ENCODE data around the gene TCERG1.

TCERG1 gene

DNA sequence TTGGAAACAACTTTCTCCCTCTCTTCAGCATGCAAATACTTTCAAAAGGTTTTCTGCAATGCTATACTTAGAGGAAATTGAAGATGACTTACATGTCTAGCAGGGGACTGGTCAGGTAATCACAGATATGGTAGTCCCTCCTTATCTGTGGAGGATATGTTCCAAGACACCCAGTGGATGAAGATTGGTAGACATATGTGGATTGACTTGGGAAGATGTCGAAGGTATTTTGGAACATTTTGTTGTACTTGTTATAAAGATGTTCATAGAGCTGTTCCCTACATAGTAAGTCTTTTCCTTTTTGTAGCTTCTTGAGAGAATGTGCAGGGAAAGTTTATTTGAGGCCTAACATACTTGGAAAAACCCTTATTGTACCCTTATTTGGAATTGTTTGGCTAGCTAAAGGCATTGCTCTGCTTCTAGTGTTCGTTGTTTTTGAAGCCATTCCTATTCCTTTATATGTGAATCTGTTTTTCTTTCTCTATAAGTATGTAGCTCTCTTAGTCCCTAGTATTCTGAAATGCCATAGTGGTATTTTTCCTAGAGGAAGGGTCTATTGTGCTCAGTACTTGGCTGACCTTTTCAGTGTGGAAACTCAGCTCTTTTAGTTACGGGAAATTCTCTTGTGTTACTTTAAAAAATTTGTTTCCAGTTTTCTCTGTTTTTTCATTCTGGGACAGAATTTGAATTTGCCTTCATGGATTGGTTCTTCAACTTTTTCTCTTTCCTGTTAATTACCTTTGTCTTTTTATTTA, 43.1 kb downstream of the TCERG1 start:
- no peak overlapping the region for H3K4me3 ChIP-seq
- no peak for DNase-seq (ENCODE audit: low spot score)
- TF ChIP-seq, protein P1, sequence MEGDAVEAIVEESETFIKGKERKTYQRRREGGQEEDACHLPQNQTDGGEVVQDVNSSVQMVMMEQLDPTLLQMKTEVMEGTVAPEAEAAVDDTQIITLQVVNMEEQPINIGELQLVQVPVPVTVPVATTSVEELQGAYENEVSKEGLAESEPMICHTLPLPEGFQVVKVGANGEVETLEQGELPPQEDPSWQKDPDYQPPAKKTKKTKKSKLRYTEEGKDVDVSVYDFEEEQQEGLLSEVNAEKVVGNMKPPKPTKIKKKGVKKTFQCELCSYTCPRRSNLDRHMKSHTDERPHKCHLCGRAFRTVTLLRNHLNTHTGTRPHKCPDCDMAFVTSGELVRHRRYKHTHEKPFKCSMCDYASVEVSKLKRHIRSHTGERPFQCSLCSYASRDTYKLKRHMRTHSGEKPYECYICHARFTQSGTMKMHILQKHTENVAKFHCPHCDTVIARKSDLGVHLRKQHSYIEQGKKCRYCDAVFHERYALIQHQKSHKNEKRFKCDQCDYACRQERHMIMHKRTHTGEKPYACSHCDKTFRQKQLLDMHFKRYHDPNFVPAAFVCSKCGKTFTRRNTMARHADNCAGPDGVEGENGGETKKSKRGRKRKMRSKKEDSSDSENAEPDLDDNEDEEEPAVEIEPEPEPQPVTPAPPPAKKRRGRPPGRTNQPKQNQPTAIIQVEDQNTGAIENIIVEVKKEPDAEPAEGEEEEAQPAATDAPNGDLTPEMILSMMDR (IDR thresholded peaks at IDR 0.05): no peak
- H3K27ac ChIP-seq: no peak overlapping the region

DNA sequence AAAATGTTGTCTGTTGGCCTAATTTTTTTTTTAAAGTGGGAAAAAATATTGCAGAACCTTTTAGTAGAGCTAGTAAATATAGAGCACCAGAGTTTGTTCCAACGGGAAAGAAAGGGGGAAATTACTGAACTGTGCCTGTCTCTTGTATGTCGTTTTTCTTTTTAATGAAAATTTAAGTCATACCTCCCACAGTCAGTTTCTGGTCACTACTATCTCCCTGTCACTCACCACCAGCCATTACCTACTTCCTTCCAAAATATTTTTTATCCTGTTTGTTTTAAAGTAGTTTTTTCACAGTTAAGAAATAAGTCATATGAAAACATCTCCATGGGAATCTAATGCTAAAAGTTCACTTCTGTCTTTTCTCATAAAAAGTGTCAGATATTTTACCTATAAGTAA, 47.5 kb downstream of the TCERG1 start:
- no peak for DNase-seq (ENCODE audit: low spot score)
- TF ChIP-seq, protein P1 (IDR thresholded peaks at IDR 0.05): no peak
- no peak overlapping the region for H3K27ac ChIP-seq
- no peak overlapping the region for H3K4me3 ChIP-seq

DNA sequence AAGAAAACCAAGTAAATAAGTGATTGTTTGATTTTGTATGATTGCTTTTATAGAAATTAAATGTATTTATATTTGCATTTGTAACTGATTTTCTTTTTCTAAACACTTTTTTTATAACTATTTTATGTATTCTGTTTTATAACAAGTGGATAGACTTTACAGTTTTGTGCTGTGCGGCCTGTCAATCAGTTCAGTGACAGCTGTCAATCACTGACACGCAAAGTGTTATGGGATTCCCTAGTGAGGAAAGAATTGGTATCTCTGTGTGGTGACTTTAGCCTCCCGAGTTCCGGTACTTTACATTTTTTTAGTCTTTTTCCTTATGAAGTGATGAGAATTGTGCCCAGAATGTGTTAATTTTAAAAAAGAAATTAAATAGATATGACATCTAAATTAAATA, 52.5 kb downstream of the TCERG1 start:
- no peak for DNase-seq (ENCODE audit: low spot score)
- Histone ChIP-seq H3K4me3 (no peak overlapping the region), H3K27ac (no peak overlapping the region)
- TF ChIP-seq, protein P1 (IDR thresholded peaks at IDR 0.05): no peak

DNA sequence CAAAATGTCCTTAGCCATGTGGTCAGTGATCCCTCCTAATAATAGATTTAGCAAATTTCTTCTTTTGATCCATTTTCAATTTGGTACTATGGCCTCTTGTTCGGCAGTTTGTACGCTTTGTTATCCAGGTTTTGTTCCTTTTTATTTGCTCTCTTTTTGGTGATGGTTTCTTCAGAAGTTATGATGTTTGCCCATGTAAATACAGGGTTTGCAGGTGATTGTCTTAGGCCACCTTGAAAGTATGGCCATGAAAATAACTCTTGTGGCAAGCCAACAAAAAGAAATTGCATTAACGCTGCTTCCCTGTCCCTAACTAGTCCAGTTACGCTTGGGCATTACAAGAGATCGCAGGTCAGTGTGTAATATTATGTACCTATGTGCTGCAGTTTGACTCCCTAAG, 60.3 kb downstream of the TCERG1 start:
- TF ChIP-seq, protein P1 (IDR thresholded peaks at IDR 0.05): no peak
- H3K27ac ChIP-seq: no peak overlapping the region
- H3K4me3 ChIP-seq: no peak overlapping the region
- no peak for DNase-seq (ENCODE audit: low spot score)

- H3K4me3 ChIP-seq: no peak overlapping the region
- no peak overlapping the region for H3K27ac ChIP-seq
- no peak for DNase-seq (ENCODE audit: low spot score)
- TF ChIP-seq, protein P1 (IDR thresholded peaks at IDR 0.05): no peak
Measured at GRCh38 chr5:146510559-146511125, 63.5 kb downstream of the TCERG1 start.

GRCh38 chr5:146513462-146513861, 66.3 kb downstream of the TCERG1 start:
- no peak overlapping the region for H3K27ac ChIP-seq

More at GRCh38 chr5:146513462-146513861, 66.3 kb downstream of the TCERG1 start:
- no peak overlapping the region for H3K4me3 ChIP-seq
- no peak for DNase-seq (ENCODE audit: low spot score)
- TF ChIP-seq, protein P1 (IDR thresholded peaks at IDR 0.05): no peak

Data from coronary artery (tissue), 2 donors.